ENCODE data around the gene ZNF879.

Gene ZNF879

GRCh38 chr5:178986326-178986960 is 37.2 kb upstream of the ZNF879 start:
- no peak for TF ChIP-seq MYC (IDR thresholded peaks at IDR 0.05; ENCODE audit: low read depth, low read length)
- H3K4me3 ChIP-seq (ENCODE audit: low read depth, low read length), result no peak overlapping the region
- DNase-seq (ENCODE audit: low read depth), result no peak

- TF ChIP-seq POLR2A (IDR thresholded peaks at IDR 0.05; ENCODE audit: extremely low read depth, insufficient read length) (no peak), MAX (IDR thresholded peaks at IDR 0.05; ENCODE audit: low read depth, low read length) (no peak), MYC (IDR thresholded peaks at IDR 0.05; ENCODE audit: low read depth, low read length) (no peak), CTCF (IDR thresholded peaks at IDR 0.05; ENCODE audit: low read depth, low read length) (no peak)
- H3K4me3 ChIP-seq (ENCODE audit: low read depth, low read length), result no peak overlapping the region
- no peak for DNase-seq (ENCODE audit: low read depth)
These were observed 35.0 kb upstream of the ZNF879 start for GRCh38 chr5:178988436-178989220.

- no peak for DNase-seq (ENCODE audit: low read depth)
- TF ChIP-seq MAX (IDR thresholded peaks at IDR 0.05; ENCODE audit: low read depth, low read length), result no peak
- no peak for TF ChIP-seq CTCF (IDR thresholded peaks at IDR 0.05; ENCODE audit: low read depth, low read length)
- TF ChIP-seq POLR2A (IDR thresholded peaks at IDR 0.05; ENCODE audit: extremely low read depth, insufficient read length), result no peak
- TF ChIP-seq MYC (IDR thresholded peaks at IDR 0.05; ENCODE audit: low read depth, low read length), result no peak
- H3K4me3 ChIP-seq (ENCODE audit: low read depth, low read length), result no peak overlapping the region
These were observed 34.3 kb upstream of the ZNF879 start for GRCh38 chr5:178989311-178989710.

- no peak for DNase-seq (ENCODE audit: low read depth)
- no peak for TF ChIP-seq CTCF (IDR thresholded peaks at IDR 0.05; ENCODE audit: low read depth, low read length)
- no peak for TF ChIP-seq POLR2A (IDR thresholded peaks at IDR 0.05; ENCODE audit: extremely low read depth, insufficient read length)
- no peak for TF ChIP-seq MYC (IDR thresholded peaks at IDR 0.05; ENCODE audit: low read depth, low read length)
- no peak for TF ChIP-seq MAX (IDR thresholded peaks at IDR 0.05; ENCODE audit: low read depth, low read length)
- H3K4me3 ChIP-seq (ENCODE audit: low read depth, low read length), result no peak overlapping the region
These were observed 33.1 kb upstream of the ZNF879 start for GRCh38 chr5:178990491-178990890.

- H3K4me3 ChIP-seq (ENCODE audit: low read depth, low read length), result no peak overlapping the region
- TF ChIP-seq MYC (IDR thresholded peaks at IDR 0.05; ENCODE audit: low read depth, low read length) (no peak), MAX (IDR thresholded peaks at IDR 0.05; ENCODE audit: low read depth, low read length) (no peak), CTCF (IDR thresholded peaks at IDR 0.05; ENCODE audit: low read depth, low read length) (no peak), POLR2A (IDR thresholded peaks at IDR 0.05; ENCODE audit: extremely low read depth, insufficient read length) (no peak)
- DNase-seq (ENCODE audit: low read depth), result no peak
These were observed 32.1 kb upstream of the ZNF879 start for GRCh38 chr5:178991190-178992145.

Measured in NB4 (cell line).